BLaER1 (cell line): ENCODE measurements around the gene TNNT3.

ENCODE experiments used
- H3K27ac ChIP-seq: shearing (Covaris generic); formaldehyde crosslinking; 2 replicates; pipeline ENCODE4 v1.8.1; 2022
- H3K27me3 ChIP-seq: shearing (Covaris generic); formaldehyde crosslinking; 2 replicates; pipeline ENCODE4 v1.8.1; 2022
- H3K36me3 ChIP-seq: shearing (Covaris generic); formaldehyde crosslinking; 2 replicates; pipeline ENCODE4 v1.8.1; 2022
- H3K4me1 ChIP-seq: shearing (Covaris generic); formaldehyde crosslinking; 2 replicates; pipeline ENCODE4 v1.8.1; 2022
- H3K4me2 ChIP-seq: shearing (Covaris generic); formaldehyde crosslinking; 2 replicates; pipeline ENCODE4 v1.8.1; 2022
- H3K4me3 ChIP-seq: shearing (Covaris generic); formaldehyde crosslinking; 2 replicates; pipeline ENCODE4 v1.8.1; 2022
- H3K9ac ChIP-seq: shearing (Covaris generic); formaldehyde crosslinking; 2 replicates; pipeline ENCODE4 v1.8.1; 2022
- H3K9me3 ChIP-seq: shearing (Covaris generic); formaldehyde crosslinking; 2 replicates; pipeline ENCODE4 v1.8.1; 2022
- H4K20me1 ChIP-seq: shearing (Covaris generic); formaldehyde crosslinking; 2 replicates; pipeline ENCODE4 v1.8.1; 2022
- Cebpa-rat ChIP-seq: shearing (Covaris generic); IDR thresholded peaks from 2 replicates; pipeline ENCODE4 v1.8.1; 2022

Gene TNNT3

GRCh38 chr11:1888811-1889210 is 30.7 kb upstream of the TNNT3 start:
- H3K4me3 ChIP-seq, result peak overlapping the region; percentile 66
- no peaks in the 10 kb centered on the region for H3K27me3 ChIP-seq
- H3K9ac ChIP-seq, result peak overlapping the region; percentile 79
- H3K4me1 ChIP-seq, result peaks cover 59% of the 10 kb centered on the region
- TF ChIP-seq Cebpa-rat, result no peak
- no peaks in the 10 kb centered on the region for H3K9me3 ChIP-seq
- peak overlapping the region; percentile 99 for H3K4me2 ChIP-seq
- no peaks in the 10 kb centered on the region for H4K20me1 ChIP-seq
- no peaks in the 10 kb centered on the region for H3K36me3 ChIP-seq
- peak overlapping the region; percentile 89 for H3K27ac ChIP-seq

- Histone ChIP-seq H3K4me2 (peak overlapping the region; percentile 99), H4K20me1 (no peaks in the 10 kb centered on the region), H3K9ac (peak overlapping the region; percentile 79), H3K4me1 (peaks cover 53% of the 10 kb centered on the region), H3K9me3 (no peaks in the 10 kb centered on the region), H3K4me3 (peak overlapping the region; percentile 66), H3K36me3 (no peaks in the 10 kb centered on the region), H3K27me3 (no peaks in the 10 kb centered on the region), H3K27ac (peak overlapping the region; percentile 89)
- no peak for TF ChIP-seq Cebpa-rat
Measured at GRCh38 chr11:1889224-1889930, 30.1 kb upstream of the TNNT3 start.

- H3K4me3 ChIP-seq, result peak overlapping the region; percentile 66
- H3K9me3 ChIP-seq, result no peaks in the 10 kb centered on the region
- H3K4me1 ChIP-seq, result peaks cover 53% of the 10 kb centered on the region
- H3K27ac ChIP-seq, result peak overlapping the region; percentile 89
- no peaks in the 10 kb centered on the region for H4K20me1 ChIP-seq
- H3K27me3 ChIP-seq, result no peaks in the 10 kb centered on the region
- peak overlapping the region; percentile 99 for H3K4me2 ChIP-seq
- H3K36me3 ChIP-seq, result no peaks in the 10 kb centered on the region
- peak overlapping the region; percentile 79 for H3K9ac ChIP-seq
- TF ChIP-seq Cebpa-rat, result no peak
Measured at GRCh38 chr11:1889941-1890855, 29.3 kb upstream of the TNNT3 start.

GRCh38 chr11:1890856-1891830 is 28.4 kb upstream of the TNNT3 start:
- Histone ChIP-seq H3K36me3 (no peaks in the 10 kb centered on the region), H4K20me1 (no peaks in the 10 kb centered on the region), H3K4me2 (peak overlapping the region; percentile 99), H3K9ac (peak overlapping the region; percentile 79), H3K4me3 (peak overlapping the region; percentile 66), H3K4me1 (peaks cover 53% of the 10 kb centered on the region), H3K27me3 (no peaks in the 10 kb centered on the region), H3K27ac (peak overlapping the region; percentile 89), H3K9me3 (no peaks in the 10 kb centered on the region)
- no peak for TF ChIP-seq Cebpa-rat

GRCh38 chr11:1891831-1892115 is 27.7 kb upstream of the TNNT3 start, which contains the start of gene PRR33:
Gene PRR33, minus strand, starts transcription at chr11:1891895. Its CDS starts 1,311 bp downstream, at chr11:1890584.
- H3K9ac ChIP-seq, result peak within 1 kb of the TSS; percentile 79
- no peak for TF ChIP-seq Cebpa-rat
- peak within 1 kb of the TSS; percentile 89 for H3K27ac ChIP-seq
- peaks cover 59% of the 10 kb centered on the region for H3K4me1 ChIP-seq
- H3K4me2 ChIP-seq, result peak within 1 kb of the TSS; percentile 99
- H4K20me1 ChIP-seq, result no peaks in the 10 kb centered on the region
- H3K27me3 ChIP-seq, result no peaks in the 10 kb centered on the region; the same call in 1 of the 2 replicates
- peak within 1 kb of the TSS; percentile 66 for H3K4me3 ChIP-seq
- H3K9me3 ChIP-seq, result no peaks in the 10 kb centered on the region
- H3K36me3 ChIP-seq, result no peaks in the 10 kb centered on the region

GRCh38 chr11:1892116-1892515 is 27.4 kb upstream of the TNNT3 start:
- no peak for TF ChIP-seq Cebpa-rat
- peak overlapping the region; percentile 99 for H3K4me2 ChIP-seq
- no peaks in the 10 kb centered on the region for H3K9me3 ChIP-seq
- H3K9ac ChIP-seq, result no peak overlapping the region
- no peak overlapping the region for H3K4me3 ChIP-seq
- H4K20me1 ChIP-seq, result no peaks in the 10 kb centered on the region
- no peak overlapping the region for H3K27ac ChIP-seq
- H3K4me1 ChIP-seq, result peaks cover 63% of the 10 kb centered on the region
- H3K27me3 ChIP-seq, result no peaks in the 10 kb centered on the region; the same call in 1 of the 2 replicates
- H3K36me3 ChIP-seq, result no peaks in the 10 kb centered on the region

- Histone ChIP-seq H3K27ac (no peak overlapping the region), H3K4me2 (peak overlapping the region; percentile 99; the same call in 1 of the 2 replicates), H3K9ac (no peak overlapping the region), H3K36me3 (no peaks in the 10 kb centered on the region), H4K20me1 (no peaks in the 10 kb centered on the region), H3K4me3 (no peak overlapping the region), H3K9me3 (no peaks in the 10 kb centered on the region), H3K27me3 (no peaks in the 10 kb centered on the region; the same call in 1 of the 2 replicates), H3K4me1 (peaks cover 64% of the 10 kb centered on the region)
- TF ChIP-seq Cebpa-rat, result no peak
Measured at GRCh38 chr11:1892558-1892957, 26.9 kb upstream of the TNNT3 start.

- no peak for TF ChIP-seq Cebpa-rat
- Histone ChIP-seq H3K4me3 (no peak overlapping the region), H3K9ac (no peak overlapping the region), H3K4me1 (peaks cover 54% of the 10 kb centered on the region), H3K27me3 (no peaks in the 10 kb centered on the region; the same call in 1 of the 2 replicates), H3K4me2 (no peak overlapping the region), H3K9me3 (no peaks in the 10 kb centered on the region), H4K20me1 (no peaks in the 10 kb centered on the region), H3K36me3 (no peaks in the 10 kb centered on the region), H3K27ac (no peak overlapping the region)
Measured at GRCh38 chr11:1893581-1894359, 25.7 kb upstream of the TNNT3 start.
